HCT116 (cell line): Measurements from ENCODE around the gene UGDH. TPM values are rescaled to one million over a fixed set of nuclear protein-coding genes. Genes with fewer than 3 reads are reported as not detected.

Experiments used
- ATAC-seq: fragments of 200-7000 bp; cut with Tn5 transposase; 2 replicates; pipeline ENCODE4 v1.9.1; 2020; ENCODE audit warnings: mild to moderate bottlenecking, moderate library complexity
- BruUV-seq: library from RNA; stranded (reverse); fragments of 400-500 nt; replicated peaks from 2 replicates; lab custom pipeline; 2021; lab: Mats Ljungman, UMichigan
- CTCF ChIA-PET: fragments of 300-600 bp; sonication (Branson Sonifier 250); formaldehyde crosslinking; loops from one replicate; lab custom pipeline; 2021; ENCODE audit warnings: antibody characterized with exemption; lab: Charles Lee
- POLR2A ChIA-PET: fragments of 300-600, 350-600 bp; sonication (Branson Sonifier 250); formaldehyde crosslinking; loops from one replicate; lab custom pipeline; 2021; ENCODE audit warnings: antibody characterized with exemption; lab: Charles Lee
- RAD21 ChIA-PET, 2 experiments: fragments of 300-600 bp; sonication (Branson Sonifier 250); formaldehyde crosslinking; loops; one replicate each; lab custom pipeline; 2023; ENCODE audit warnings: low total read pairs in 2 of 2; ENCODE audit not compliant: uncharacterized antibody in 2 of 2, unreplicated experiment in 2 of 2, low non-redundant PET in 1 of 2; lab: Charles Lee
- DNase-seq: peaks from one replicate; pipeline ENCODE4 v3.0.0-alpha.2; 2010; ENCODE audit warnings: low read depth, low spot score
- H2AFZ ChIP-seq: fragments of 200-600 bp; shearing (Covaris generic), sonication (generic); 2 replicates; pipeline ENCODE4 v1.6.1; 2017; ENCODE audit warnings: low read depth, mixed run types, mixed read lengths, antibody characterized with exemption, low read length; ENCODE audit not compliant: poor library complexity, severe bottlenecking
- H3K27ac ChIP-seq: 2 replicates; pipeline ENCODE4 v1.5.1; 2012; ENCODE audit warnings: low read depth, low read length
- H3K27me3 ChIP-seq: fragments of 200-600 bp; sonication (generic); 2 replicates; pipeline ENCODE4 v1.6.1; 2016; ENCODE audit warnings: mixed run types, low read length, mixed read lengths; ENCODE audit not compliant: insufficient read depth
- H3K36me3 ChIP-seq, 2 experiments: fragments of 200-500 bp in 1 of 2; fragments of 200-600 bp in 1 of 2; sonication (Bioruptor generic) in 1 of 2; sonication (generic) in 1 of 2; 2 replicates each; pipeline versions ENCODE4 v1.5.1 to v1.6.1; 2014 to 2016; ENCODE audit warnings: low read length in 2 of 2, inconsistent platforms in 1 of 2, mixed read lengths in 1 of 2, mixed run types in 1 of 2; ENCODE audit not compliant: insufficient read depth in 2 of 2, control insufficient read depth in 1 of 2
- H3K4me1 ChIP-seq, 2 experiments: fragments of 200-600 bp in 1 of 2; sonication (generic) in 1 of 2; 2 replicates each; pipeline versions ENCODE4 v1.5.1 to v1.6.1; 2012 to 2017; ENCODE audit warnings: low read length in 2 of 2, inconsistent platforms in 1 of 2, mild to moderate bottlenecking in 1 of 2, mixed read lengths in 1 of 2, mixed run types in 1 of 2, moderate library complexity in 1 of 2; ENCODE audit not compliant: insufficient read depth in 2 of 2, control insufficient read depth in 1 of 2
- H3K4me2 ChIP-seq: fragments of 200-600 bp; sonication (generic); 2 replicates; pipeline ENCODE4 v1.6.1; 2017; ENCODE audit warnings: mixed run types, low read length, mixed read lengths
- H3K4me3 ChIP-seq, 2 experiments: fragments of 200-600 bp in 1 of 2; sonication (generic) in 1 of 2; replicated peaks in 1 of 2; 2 replicates each; pipeline ENCODE4 v1.5.1; 2011 to 2016; ENCODE audit warnings: low read length in 2 of 2, control low read depth in 1 of 2, low read depth in 1 of 2, mild to moderate bottlenecking in 1 of 2, mixed read lengths in 1 of 2, mixed run types in 1 of 2
- H3K79me2 ChIP-seq: fragments of 200-600 bp; sonication (generic); 2 replicates; pipeline ENCODE4 v1.6.1; 2017; ENCODE audit warnings: mild to moderate bottlenecking, mixed run types, low read length, moderate library complexity, mixed read lengths; ENCODE audit not compliant: insufficient read depth
- H3K9ac ChIP-seq: fragments of 200-600 bp; sonication (generic); 2 replicates; pipeline ENCODE4 v1.6.1; 2016; ENCODE audit warnings: low read length, mixed read lengths
- H3K9me2 ChIP-seq: fragments of 200-600 bp; sonication (generic), shearing (Covaris generic); 2 replicates; pipeline ENCODE4 v1.6.1; 2017; ENCODE audit warnings: mixed run types, mild to moderate bottlenecking, moderate library complexity; ENCODE audit not compliant: insufficient read depth
- H3K9me3 ChIP-seq, 2 experiments: fragments of 200-500 bp in 1 of 2; fragments of 200-600 bp in 1 of 2; sonication (Bioruptor generic) in 1 of 2; sonication (generic) in 1 of 2; 2 replicates each; pipeline ENCODE4 v1.6.1; 2014 to 2017; ENCODE audit warnings: low read length in 2 of 2, mixed read lengths in 2 of 2, inconsistent platforms in 1 of 2, low read depth in 1 of 2, mild to moderate bottlenecking in 1 of 2, mixed run types in 1 of 2, moderate library complexity in 1 of 2; ENCODE audit not compliant: control insufficient read depth in 1 of 2, insufficient read depth in 1 of 2
- H4K20me1 ChIP-seq: fragments of 200-600 bp; sonication (generic), shearing (Covaris generic); 2 replicates; pipeline ENCODE4 v1.6.1; 2017; ENCODE audit warnings: mixed run types, mild to moderate bottlenecking, moderate library complexity; ENCODE audit not compliant: insufficient read depth
- CBX3 ChIP-seq: IDR thresholded peaks from 2 replicates; pipeline ENCODE4 v1.6.1; 2012; ENCODE audit warnings: low read depth
- JUND ChIP-seq: IDR thresholded peaks from 2 replicates; pipeline ENCODE4 v1.6.1; 2012
- POLR2A ChIP-seq: IDR thresholded peaks from 2 replicates; pipeline ENCODE4 v1.7.0; 2011; ENCODE audit warnings: borderline replicate concordance; ENCODE audit not compliant: insufficient read depth, insufficient read length; ENCODE audit errors: extremely low read depth
- POLR2AphosphoS5 ChIP-seq: IDR thresholded peaks from 2 replicates; pipeline ENCODE4 v1.6.1; 2011; ENCODE audit warnings: mild to moderate bottlenecking, low read depth, low read length, moderate library complexity
- RAD21 ChIP-seq: IDR thresholded peaks from 2 replicates; pipeline ENCODE4 v1.6.1; 2012; ENCODE audit warnings: low read depth, mild to moderate bottlenecking
- SRF ChIP-seq: IDR thresholded peaks from 2 replicates; pipeline ENCODE4 v1.6.1; 2012; ENCODE audit warnings: low read depth
- intact Hi-C: fragments of 100-400 bp; cut with micrococcal nuclease; formaldehyde crosslinking; loops from 2 replicates; pipeline ENCODE4 v1.10.0; 2022
- total RNA-seq: library from RNA; stranded (reverse); gene quantifications from one replicate; pipeline ENCODE4 v1.2.1, GENCODE V29; 2021; ENCODE audit not compliant: unreplicated experiment
- TF ChIP-seq, protein P1 (sequence below): IDR thresholded peaks from 2 replicates; pipeline ENCODE4 v1.6.1; 2012

Gene UGDH
- total RNA-seq, 1 experiment from 2014 or later: 67.9 TPM

DNA sequence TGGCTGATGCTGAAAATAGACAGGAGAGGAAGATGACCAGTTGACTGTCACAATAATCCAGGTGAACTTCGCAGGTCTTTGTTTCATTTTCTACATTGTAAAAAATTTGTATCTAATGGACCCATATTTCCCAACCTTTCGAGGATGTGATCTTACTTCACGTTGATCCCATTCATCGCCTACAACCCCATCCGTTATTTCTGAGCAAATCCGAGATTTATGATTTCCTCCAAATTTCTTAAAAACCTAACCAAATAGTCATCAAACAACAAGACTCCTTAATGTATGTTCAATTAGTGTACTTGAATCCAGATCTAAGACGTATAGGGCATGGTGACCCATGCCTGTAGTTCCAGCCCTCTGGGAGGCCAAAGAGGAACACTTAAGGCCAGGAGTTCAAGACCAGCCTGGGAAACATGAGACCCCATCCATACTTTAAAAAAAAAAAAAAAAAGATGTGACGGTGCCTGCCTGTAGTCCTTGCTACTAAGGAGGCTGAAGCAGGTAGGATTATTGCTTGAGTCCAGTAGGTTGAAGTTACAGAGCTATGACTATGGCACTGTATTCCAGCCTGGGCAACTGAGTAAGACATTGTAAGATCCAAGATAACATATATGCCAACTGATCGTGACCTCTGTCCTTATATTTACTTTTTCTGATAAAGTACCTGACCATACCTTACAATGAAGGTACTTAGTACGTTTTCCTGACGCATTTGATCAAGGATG, 74.2 kb downstream of the UGDH start:
- H3K27ac ChIP-seq: no peak overlapping the region
- intact Hi-C loops: loop anchor here (5.0 kb wide), 1 partner anchor 551 kb away; no protein-coding TSS in a partner anchor
- H3K4me3 ChIP-seq: no peak overlapping the region
- H3K4me1 ChIP-seq: peaks cover 3 to 13% of the 10 kb centered on the region in 2 experiments; a peak in 3 of 4 replicates
- DNase-seq (no peak), ATAC-seq (peak; percentile 13; the same call in 1 of the 2 replicates)
- no peaks in the 10 kb centered on the region for H3K9me3 ChIP-seq
- peak; percentile 60 for TF ChIP-seq POLR2AphosphoS5
- no peak for TF ChIP-seq CBX3
- TF ChIP-seq POLR2A: no peak
- TF ChIP-seq SRF: no peak
- no peak for TF ChIP-seq JUND
- no peak for TF ChIP-seq RAD21
- H3K27me3 ChIP-seq: no peaks in the 10 kb centered on the region
- H2AFZ ChIP-seq: no peak overlapping the region
- no peak overlapping the region for H3K9ac ChIP-seq
- peaks cover 67% of the 10 kb centered on the region for H4K20me1 ChIP-seq
- H3K36me3 ChIP-seq: peaks cover 59 to 74% of the 10 kb centered on the region in 2 experiments
- ChIA-PET POLR2A (interaction anchor here (0.6 kb wide), 1 partner anchor 10 kb away, joined by 4 read pairs; no protein-coding TSS in a partner anchor), RAD21 (no interaction called here), CTCF (no interaction called here)
- no peaks in the 10 kb centered on the region for H3K9me2 ChIP-seq
- no peak overlapping the region for H3K4me2 ChIP-seq
- H3K79me2 ChIP-seq: peaks cover 57% of the 10 kb centered on the region
- BruUV-seq: no TSS peak

DNA sequence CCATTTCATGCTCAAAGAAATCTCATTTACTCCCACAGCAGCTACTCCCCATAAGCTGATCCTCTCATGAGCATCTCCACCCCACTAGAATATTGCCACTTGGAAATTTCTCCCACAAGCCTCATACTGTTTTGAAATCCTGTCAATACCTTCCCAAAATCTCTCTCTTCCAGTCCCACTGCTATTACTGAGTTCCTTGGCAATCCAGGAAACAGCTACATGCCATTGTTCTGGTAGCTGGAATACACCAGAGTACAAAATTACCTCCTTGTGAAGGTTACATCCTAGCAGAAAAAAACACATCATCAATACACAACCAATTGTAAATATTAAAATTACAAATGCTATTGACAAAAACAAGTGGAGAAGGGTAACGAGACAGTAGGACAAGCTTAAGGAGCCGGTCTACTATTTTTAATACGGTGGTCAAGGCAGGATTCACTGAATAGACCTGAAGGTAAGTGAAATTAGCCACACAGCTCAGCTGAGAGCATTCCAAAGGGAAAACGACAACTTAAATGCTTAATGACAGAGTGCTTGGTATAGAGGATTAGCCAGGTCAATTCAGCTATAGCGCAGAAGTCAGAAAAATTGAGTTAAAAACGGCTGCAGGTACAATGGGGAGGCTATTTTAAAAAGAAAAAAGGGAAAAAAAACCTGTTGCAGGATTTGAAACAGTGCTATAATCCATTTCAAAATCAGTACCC, 74.9 kb downstream of the UGDH start:
- Histone ChIP-seq H3K4me3 (no peak overlapping the region), H3K4me2 (no peak overlapping the region), H3K79me2 (peaks cover 50% of the 10 kb centered on the region), H3K27ac (no peak overlapping the region), H2AFZ (no peak overlapping the region), H3K36me3 (peaks cover 55 to 67% of the 10 kb centered on the region in 2 experiments), H3K9me2 (no peaks in the 10 kb centered on the region), H4K20me1 (peaks cover 67% of the 10 kb centered on the region), H3K27me3 (no peaks in the 10 kb centered on the region), H3K4me1 (peaks cover 0 to 7% of the 10 kb centered on the region in 2 experiments; a peak in 2 of 4 replicates), H3K9me3 (no peaks in the 10 kb centered on the region), H3K9ac (no peak overlapping the region)
- no TSS peak for BruUV-seq
- RAD21 ChIA-PET: interaction anchor here in 1 of 2 experiments (0.7 kb wide), 1 partner anchor 226 kb away, joined by 3 read pairs; no protein-coding TSS in a partner anchor
- intact Hi-C loops: loop anchor here (5.0 kb wide), 1 partner anchor 550 kb away; no protein-coding TSS in a partner anchor
- no peak; the same call in 1 of the 2 replicates for ATAC-seq
- TF ChIP-seq, protein P1, sequence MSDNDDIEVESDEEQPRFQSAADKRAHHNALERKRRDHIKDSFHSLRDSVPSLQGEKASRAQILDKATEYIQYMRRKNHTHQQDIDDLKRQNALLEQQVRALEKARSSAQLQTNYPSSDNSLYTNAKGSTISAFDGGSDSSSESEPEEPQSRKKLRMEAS: no peak
- POLR2A ChIA-PET: interaction anchor here (0.6 kb wide), 1 partner anchor 9 kb away, joined by 4 read pairs; no protein-coding TSS in a partner anchor
- no peak for DNase-seq
- CTCF ChIA-PET: no interaction called here
